ENCODE measurements around the gene RAB14. TPM values are rescaled to one million over a fixed set of nuclear protein-coding genes. Genes with fewer than 3 reads are reported as not detected.

The RAB14 gene
- total RNA-seq, 1 donor = 30.0 TPM

GRCh38 chr9:121185774-121186403, 15.8 kb downstream of the RAB14 start:
- TF ChIP-seq, protein P1, sequence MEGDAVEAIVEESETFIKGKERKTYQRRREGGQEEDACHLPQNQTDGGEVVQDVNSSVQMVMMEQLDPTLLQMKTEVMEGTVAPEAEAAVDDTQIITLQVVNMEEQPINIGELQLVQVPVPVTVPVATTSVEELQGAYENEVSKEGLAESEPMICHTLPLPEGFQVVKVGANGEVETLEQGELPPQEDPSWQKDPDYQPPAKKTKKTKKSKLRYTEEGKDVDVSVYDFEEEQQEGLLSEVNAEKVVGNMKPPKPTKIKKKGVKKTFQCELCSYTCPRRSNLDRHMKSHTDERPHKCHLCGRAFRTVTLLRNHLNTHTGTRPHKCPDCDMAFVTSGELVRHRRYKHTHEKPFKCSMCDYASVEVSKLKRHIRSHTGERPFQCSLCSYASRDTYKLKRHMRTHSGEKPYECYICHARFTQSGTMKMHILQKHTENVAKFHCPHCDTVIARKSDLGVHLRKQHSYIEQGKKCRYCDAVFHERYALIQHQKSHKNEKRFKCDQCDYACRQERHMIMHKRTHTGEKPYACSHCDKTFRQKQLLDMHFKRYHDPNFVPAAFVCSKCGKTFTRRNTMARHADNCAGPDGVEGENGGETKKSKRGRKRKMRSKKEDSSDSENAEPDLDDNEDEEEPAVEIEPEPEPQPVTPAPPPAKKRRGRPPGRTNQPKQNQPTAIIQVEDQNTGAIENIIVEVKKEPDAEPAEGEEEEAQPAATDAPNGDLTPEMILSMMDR (IDR thresholded peaks at IDR 0.05; ENCODE audit: extremely low read depth, low read depth, low read length) = no peak
- no peak overlapping the region for H3K4me2 ChIP-seq (ENCODE audit: insufficient read depth, low read length)
- no peak overlapping the region for H3K4me3 ChIP-seq (ENCODE audit: insufficient read depth, low read length)
- H3K36me3 ChIP-seq (ENCODE audit: insufficient read depth, low read length) = peaks cover 45% of the 10 kb centered on the region
- H3K27me3 ChIP-seq (ENCODE audit: insufficient read depth, low read length) = no peaks in the 10 kb centered on the region
- DNase-seq (ENCODE audit: insufficient read length, low spot score, missing footprints) = no peak
- H2AFZ ChIP-seq (ENCODE audit: low read length) = no peak overlapping the region
- peaks cover 20% of the 10 kb centered on the region for H3K4me1 ChIP-seq (ENCODE audit: insufficient read depth, low read length)
- H3K79me2 ChIP-seq (ENCODE audit: insufficient read depth, low read length) = peaks cover 92% of the 10 kb centered on the region
- no peak overlapping the region for H3K27ac ChIP-seq (ENCODE audit: low read depth, low read length)
- H4K20me1 ChIP-seq (ENCODE audit: insufficient read depth, low read length) = peaks cover 50% of the 10 kb centered on the region
- no peaks in the 10 kb centered on the region for H3K9me3 ChIP-seq (ENCODE audit: low read depth, low read length)

DNA sequence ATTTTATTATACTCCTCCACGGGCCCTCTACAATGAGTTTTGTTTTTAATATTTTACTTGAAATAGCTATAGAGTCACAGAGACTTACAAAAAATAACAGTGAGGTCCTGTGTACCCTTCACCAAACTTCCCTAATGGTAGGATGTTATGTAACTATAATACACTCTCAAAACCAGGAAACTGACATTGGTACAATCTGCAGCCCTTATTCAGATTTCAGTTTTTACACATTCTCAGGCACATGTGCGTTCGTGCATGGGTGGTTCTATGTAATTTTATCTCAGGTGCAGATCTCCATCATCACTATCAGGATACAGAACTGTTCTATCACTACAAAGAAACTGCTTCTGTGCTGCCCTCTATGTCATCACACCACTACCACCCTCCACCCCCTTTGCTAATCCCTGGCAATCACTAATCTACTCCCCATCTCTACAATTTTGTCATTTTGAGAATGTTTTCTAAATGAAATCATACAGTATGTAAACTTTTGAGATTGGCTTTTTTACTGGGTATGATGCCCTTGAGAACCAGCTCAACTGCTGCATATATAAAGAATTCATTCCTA, 16.4 kb downstream of the RAB14 start:
- Histone ChIP-seq H3K4me1 (ENCODE audit: insufficient read depth, low read length) (peaks cover 13% of the 10 kb centered on the region), H3K27ac (ENCODE audit: low read depth, low read length) (no peak overlapping the region), H3K79me2 (ENCODE audit: insufficient read depth, low read length) (peaks cover 90% of the 10 kb centered on the region), H3K27me3 (ENCODE audit: insufficient read depth, low read length) (no peaks in the 10 kb centered on the region), H3K9me3 (ENCODE audit: low read depth, low read length) (no peaks in the 10 kb centered on the region), H3K4me3 (ENCODE audit: insufficient read depth, low read length) (no peak overlapping the region), H4K20me1 (ENCODE audit: insufficient read depth, low read length) (peaks cover 46% of the 10 kb centered on the region), H3K4me2 (ENCODE audit: insufficient read depth, low read length) (no peak overlapping the region), H3K36me3 (ENCODE audit: insufficient read depth, low read length) (peaks cover 52% of the 10 kb centered on the region), H2AFZ (ENCODE audit: low read length) (no peak overlapping the region)
- no peak for DNase-seq (ENCODE audit: insufficient read length, low spot score, missing footprints)
- TF ChIP-seq, protein P1 (IDR thresholded peaks at IDR 0.05; ENCODE audit: extremely low read depth, low read depth, low read length) = no peak

DNA sequence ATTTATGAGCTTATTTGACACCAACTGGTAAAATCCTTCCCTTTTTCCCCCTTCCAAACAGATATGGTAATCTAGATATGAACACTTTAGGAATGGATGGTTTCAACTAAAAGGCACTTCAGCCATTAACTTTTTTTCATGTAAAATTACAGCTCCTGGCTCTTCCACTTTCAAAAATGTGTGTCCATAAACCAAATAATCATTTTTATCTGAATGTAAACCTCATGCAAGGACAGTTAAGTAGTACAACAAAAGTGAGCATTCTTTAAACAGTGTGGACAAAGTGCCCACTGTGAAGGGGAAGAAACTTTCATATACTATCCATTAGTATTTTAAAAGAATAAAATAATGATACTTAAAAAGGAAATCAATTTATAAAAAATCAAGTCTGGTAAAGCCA, 17.2 kb downstream of the RAB14 start:
- no peak overlapping the region for H2AFZ ChIP-seq (ENCODE audit: low read length)
- peaks cover 56% of the 10 kb centered on the region for H3K36me3 ChIP-seq (ENCODE audit: insufficient read depth, low read length)
- no peak overlapping the region for H3K4me2 ChIP-seq (ENCODE audit: insufficient read depth, low read length)
- TF ChIP-seq, protein P1 (IDR thresholded peaks at IDR 0.05; ENCODE audit: extremely low read depth, low read depth, low read length) = no peak
- no peak for DNase-seq (ENCODE audit: insufficient read length, low spot score, missing footprints)
- peaks cover 13% of the 10 kb centered on the region for H3K4me1 ChIP-seq (ENCODE audit: insufficient read depth, low read length)
- H3K4me3 ChIP-seq (ENCODE audit: insufficient read depth, low read length) = no peak overlapping the region
- peaks cover 45% of the 10 kb centered on the region for H4K20me1 ChIP-seq (ENCODE audit: insufficient read depth, low read length)
- no peaks in the 10 kb centered on the region for H3K9me3 ChIP-seq (ENCODE audit: low read depth, low read length)
- peaks cover 86% of the 10 kb centered on the region for H3K79me2 ChIP-seq (ENCODE audit: insufficient read depth, low read length)
- no peaks in the 10 kb centered on the region for H3K27me3 ChIP-seq (ENCODE audit: insufficient read depth, low read length)
- H3K27ac ChIP-seq (ENCODE audit: low read depth, low read length) = no peak overlapping the region

GRCh38 chr9:121183666-121184423, 17.8 kb downstream of the RAB14 start:
- peaks cover 13% of the 10 kb centered on the region for H3K4me1 ChIP-seq (ENCODE audit: insufficient read depth, low read length)
- TF ChIP-seq, protein P1 (IDR thresholded peaks at IDR 0.05; ENCODE audit: extremely low read depth, low read depth, low read length) = no peak
- no peaks in the 10 kb centered on the region for H3K9me3 ChIP-seq (ENCODE audit: low read depth, low read length)
- no peak for DNase-seq (ENCODE audit: insufficient read length, low spot score, missing footprints)
- no peak overlapping the region for H3K4me3 ChIP-seq (ENCODE audit: insufficient read depth, low read length)
- peaks cover 56% of the 10 kb centered on the region for H3K36me3 ChIP-seq (ENCODE audit: insufficient read depth, low read length)
- peaks cover 38% of the 10 kb centered on the region for H4K20me1 ChIP-seq (ENCODE audit: insufficient read depth, low read length)
- H3K27ac ChIP-seq (ENCODE audit: low read depth, low read length) = no peak overlapping the region
- H3K4me2 ChIP-seq (ENCODE audit: insufficient read depth, low read length) = no peak overlapping the region
- H2AFZ ChIP-seq (ENCODE audit: low read length) = no peak overlapping the region
- H3K27me3 ChIP-seq (ENCODE audit: insufficient read depth, low read length) = no peaks in the 10 kb centered on the region
- H3K79me2 ChIP-seq (ENCODE audit: insufficient read depth, low read length) = peaks cover 81% of the 10 kb centered on the region

All from osteoblast (primary cell).